Measurements from ENCODE around the gene NOVA2. TPM values are rescaled to one million over a fixed set of nuclear protein-coding genes. Genes with fewer than 3 reads are reported as not detected.
"Not testable (repeated sequence)": the region's sequence is repeated elsewhere in the genome, so short reads cannot be mapped to it uniquely, and the experiment has no call there.

The NOVA2 gene
- total RNA-seq, 1 donor from 2014 or later, result not detected

- no peak overlapping the region for H3K27ac Mint-ChIP-seq
- no peak for DNase-seq (ENCODE audit: low spot score)
- H3K36me3 Mint-ChIP-seq (ENCODE audit: low read depth), result peaks cover 24% of the 10 kb centered on the region
- H3K9me3 Mint-ChIP-seq, result no peaks in the 10 kb centered on the region
- no peak overlapping the region for H3K4me3 Mint-ChIP-seq (ENCODE audit: low read depth)
- no peaks in the 10 kb centered on the region for H3K27me3 Mint-ChIP-seq (ENCODE audit: low read depth)
- intact Hi-C loops (cut with micrococcal nuclease), result loop anchor here (5.0 kb wide), 1 partner anchor 96 kb away; the partner anchor contains the start of gene CCDC61
- peaks cover 8% of the 10 kb centered on the region for H3K4me1 Mint-ChIP-seq (ENCODE audit: low read depth)
These were observed 72.2 kb downstream of the NOVA2 start for GRCh38 chr19:45901432-45901911.

GRCh38 chr19:45900738-45901431 lies 72.8 kb downstream of the NOVA2 start:
- no peaks in the 10 kb centered on the region for H3K27me3 Mint-ChIP-seq (ENCODE audit: low read depth)
- intact Hi-C loops (cut with micrococcal nuclease), result loop anchor here (5.0 kb wide), 1 partner anchor 96 kb away; the partner anchor contains the start of gene CCDC61
- H3K4me3 Mint-ChIP-seq (ENCODE audit: low read depth), result peak overlapping the region; percentile 45
- DNase-seq (ENCODE audit: low spot score), result no peak
- peaks cover 24% of the 10 kb centered on the region for H3K36me3 Mint-ChIP-seq (ENCODE audit: low read depth)
- H3K27ac Mint-ChIP-seq, result no peak overlapping the region
- H3K9me3 Mint-ChIP-seq, result no peaks in the 10 kb centered on the region
- peaks cover 8% of the 10 kb centered on the region for H3K4me1 Mint-ChIP-seq (ENCODE audit: low read depth)

- no peak overlapping the region for H3K27ac Mint-ChIP-seq
- H3K4me1 Mint-ChIP-seq (ENCODE audit: low read depth), result peaks cover 8% of the 10 kb centered on the region
- no peaks in the 10 kb centered on the region for H3K27me3 Mint-ChIP-seq (ENCODE audit: low read depth)
- H3K36me3 Mint-ChIP-seq (ENCODE audit: low read depth), result peaks cover 29% of the 10 kb centered on the region
- no peaks in the 10 kb centered on the region for H3K9me3 Mint-ChIP-seq
- H3K4me3 Mint-ChIP-seq (ENCODE audit: low read depth), result peak overlapping the region; percentile 5
- DNase-seq (ENCODE audit: low spot score), result no peak
- intact Hi-C loops (cut with micrococcal nuclease), result loop anchor here (5.0 kb wide), 1 partner anchor 97 kb away; the partner anchor contains the start of gene CCDC61
These were observed 73.6 kb downstream of the NOVA2 start for GRCh38 chr19:45899919-45900589.

- no peak for DNase-seq (ENCODE audit: low spot score)
- H3K27ac Mint-ChIP-seq, result no peak overlapping the region
These were observed 74.4 kb downstream of the NOVA2 start for GRCh38 chr19:45899253-45899652.

GRCh38 chr19:45897261-45897812 lies 76.3 kb downstream of the NOVA2 start:
- H3K4me3 Mint-ChIP-seq (ENCODE audit: low read depth), result no peak overlapping the region
- DNase-seq (ENCODE audit: low spot score), result no peak
- H3K27ac Mint-ChIP-seq, result no peak overlapping the region
- H3K9me3 Mint-ChIP-seq, result no peaks in the 10 kb centered on the region
- intact Hi-C loops (cut with micrococcal nuclease), result no loop called here
- H3K27me3 Mint-ChIP-seq (ENCODE audit: low read depth), result no peaks in the 10 kb centered on the region
- peaks cover 8% of the 10 kb centered on the region for H3K4me1 Mint-ChIP-seq (ENCODE audit: low read depth)
- H3K36me3 Mint-ChIP-seq (ENCODE audit: low read depth), result peaks cover 31% of the 10 kb centered on the region

More at GRCh38 chr19:45899253-45899652, 74.4 kb downstream of the NOVA2 start:
- Mint-ChIP-seq H3K36me3 (ENCODE audit: low read depth) (peaks cover 31% of the 10 kb centered on the region), H3K4me1 (ENCODE audit: low read depth) (peaks cover 8% of the 10 kb centered on the region), H3K9me3 (no peaks in the 10 kb centered on the region), H3K27me3 (ENCODE audit: low read depth) (no peaks in the 10 kb centered on the region), H3K4me3 (ENCODE audit: low read depth) (no peak overlapping the region)
- intact Hi-C loops (cut with micrococcal nuclease), result no loop called here

- DNase-seq (ENCODE audit: low spot score); intact Hi-C loops (cut with micrococcal nuclease); H3K4me3 Mint-ChIP-seq (ENCODE audit: low read depth); H3K27me3 Mint-ChIP-seq (ENCODE audit: low read depth); H3K4me1 Mint-ChIP-seq (ENCODE audit: low read depth); H3K27ac Mint-ChIP-seq; H3K9me3 Mint-ChIP-seq: not testable (repeated sequence)
- peaks cover 31% of the 10 kb centered on the region for H3K36me3 Mint-ChIP-seq (ENCODE audit: low read depth)
These were observed 77.6 kb downstream of the NOVA2 start for GRCh38 chr19:45895983-45896599.

- DNase-seq (ENCODE audit: low spot score), result no peak
- intact Hi-C loops (cut with micrococcal nuclease), result no loop called here
- Mint-ChIP-seq H3K9me3 (no peaks in the 10 kb centered on the region), H3K27ac (no peak overlapping the region), H3K36me3 (ENCODE audit: low read depth) (peaks cover 27% of the 10 kb centered on the region), H3K27me3 (ENCODE audit: low read depth) (no peaks in the 10 kb centered on the region), H3K4me1 (ENCODE audit: low read depth) (peaks cover 4% of the 10 kb centered on the region), H3K4me3 (ENCODE audit: low read depth) (no peak overlapping the region)
These were observed 78.1 kb downstream of the NOVA2 start for GRCh38 chr19:45895519-45895972.

- peaks cover 6% of the 10 kb centered on the region for H3K4me1 Mint-ChIP-seq (ENCODE audit: low read depth)
- no peaks in the 10 kb centered on the region for H3K27me3 Mint-ChIP-seq (ENCODE audit: low read depth)
- intact Hi-C loops (cut with micrococcal nuclease), result no loop called here
- peaks cover 8% of the 10 kb centered on the region for H3K36me3 Mint-ChIP-seq (ENCODE audit: low read depth)
- no peak overlapping the region for H3K27ac Mint-ChIP-seq
- H3K9me3 Mint-ChIP-seq, result no peaks in the 10 kb centered on the region
- no peak overlapping the region for H3K4me3 Mint-ChIP-seq (ENCODE audit: low read depth)
- DNase-seq (ENCODE audit: low spot score), result no peak
These were observed 82.8 kb downstream of the NOVA2 start for GRCh38 chr19:45890877-45891276.

GRCh38 chr19:45889210-45889885 lies 84.3 kb downstream of the NOVA2 start:
- no peaks in the 10 kb centered on the region for H3K36me3 Mint-ChIP-seq (ENCODE audit: low read depth)
- H3K9me3 Mint-ChIP-seq, result no peaks in the 10 kb centered on the region
- DNase-seq (ENCODE audit: low spot score), result no peak
- H3K27me3 Mint-ChIP-seq (ENCODE audit: low read depth), result no peaks in the 10 kb centered on the region
- no peak overlapping the region for H3K4me3 Mint-ChIP-seq (ENCODE audit: low read depth)
- intact Hi-C loops (cut with micrococcal nuclease), result no loop called here
- no peak overlapping the region for H3K27ac Mint-ChIP-seq
- H3K4me1 Mint-ChIP-seq (ENCODE audit: low read depth), result peaks cover 6% of the 10 kb centered on the region

- H3K27ac Mint-ChIP-seq, result peak overlapping the region; percentile 88
- no peaks in the 10 kb centered on the region for H3K27me3 Mint-ChIP-seq (ENCODE audit: low read depth)
- peak overlapping the region; percentile 88 for H3K4me3 Mint-ChIP-seq (ENCODE audit: low read depth)
- H3K36me3 Mint-ChIP-seq (ENCODE audit: low read depth), result peaks cover 4% of the 10 kb centered on the region
- peaks cover 10% of the 10 kb centered on the region for H3K4me1 Mint-ChIP-seq (ENCODE audit: low read depth)
- no peak for DNase-seq (ENCODE audit: low spot score)
- intact Hi-C loops (cut with micrococcal nuclease), result no loop called here
- no peaks in the 10 kb centered on the region for H3K9me3 Mint-ChIP-seq
These were observed 86.4 kb downstream of the NOVA2 start for GRCh38 chr19:45887200-45887710.

GRCh38 chr19:45886427-45887199 lies 87.1 kb downstream of the NOVA2 start:
- DNase-seq (ENCODE audit: low spot score), result peak; percentile 85
- intact Hi-C loops (cut with micrococcal nuclease), result loop anchor here (1.0 kb wide), 3 partner anchors 16 to 109 kb away; partner anchors contain the start of genes CCDC61, MYPOP and SYMPK
- no peaks in the 10 kb centered on the region for H3K9me3 Mint-ChIP-seq
- peaks cover 13% of the 10 kb centered on the region for H3K4me1 Mint-ChIP-seq (ENCODE audit: low read depth)
- peaks cover 4% of the 10 kb centered on the region for H3K36me3 Mint-ChIP-seq (ENCODE audit: low read depth)
- peak overlapping the region; percentile 88 for H3K27ac Mint-ChIP-seq
- peak overlapping the region; percentile 88 for H3K4me3 Mint-ChIP-seq (ENCODE audit: low read depth)
- H3K27me3 Mint-ChIP-seq (ENCODE audit: low read depth), result no peaks in the 10 kb centered on the region
